ENCODE data around the gene OR6F1. TPM values are rescaled to one million over a fixed set of nuclear protein-coding genes. Genes with fewer than 3 reads are reported as not detected.

Gene OR6F1
- polyA plus RNA-seq, 2 of the 4 experiments (the other 2 are of a cell fraction): not detected

DNA sequence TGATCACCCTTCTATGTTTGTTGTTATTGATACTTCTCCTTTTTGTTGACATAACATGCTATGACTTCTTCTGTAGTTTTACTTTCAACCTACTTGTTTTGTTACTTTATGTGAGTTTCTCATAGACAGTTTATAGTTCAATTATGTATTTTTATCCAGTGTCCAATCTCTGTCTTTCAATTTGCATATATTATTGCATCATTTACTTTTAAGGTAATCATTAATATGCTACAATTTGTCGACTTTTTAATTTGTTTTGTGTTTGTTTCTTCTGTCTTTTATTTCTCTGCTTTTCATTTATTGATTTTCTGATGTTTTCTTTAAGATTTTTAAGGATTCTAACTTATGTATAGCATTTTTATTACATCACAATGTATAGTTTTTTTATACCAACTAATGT, 47.2 kb downstream of the OR6F1 start:
- TF ChIP-seq POLR2AphosphoS2 (conservative IDR thresholded peaks at IDR 0.05; ENCODE audit: low read length) (no peak), ZSCAN20 (CRISPR knock-in tag; IDR thresholded peaks at IDR 0.05) (no peak), MAFK (IDR thresholded peaks at IDR 0.05; ENCODE audit: partially characterized antibody) (no peak), RAD21 (conservative IDR thresholded peaks at IDR 0.05 in 1 of 2, IDR thresholded peaks at IDR 0.05 in 1 of 2) (no peak), EHF (CRISPR knock-in tag; IDR thresholded peaks at IDR 0.05) (no peak), KDM1A (IDR thresholded peaks at IDR 0.05; ENCODE audit: low read depth) (no peak), MYC (IDR thresholded peaks at IDR 0.05; ENCODE audit: borderline replicate concordance, low read length) (no peak), MAZ (IDR thresholded peaks at IDR 0.05; ENCODE audit: borderline replicate concordance, low read depth, low read length) (no peak), HOXA7 (CRISPR knock-in tag; IDR thresholded peaks at IDR 0.05) (no peak), SMC3 (IDR thresholded peaks at IDR 0.05) (no peak), HEYL (CRISPR knock-in tag; IDR thresholded peaks at IDR 0.05) (no peak), TFCP2L1 (CRISPR knock-in tag; IDR thresholded peaks at IDR 0.05) (no peak)
- TF ChIP-seq, protein P1, sequence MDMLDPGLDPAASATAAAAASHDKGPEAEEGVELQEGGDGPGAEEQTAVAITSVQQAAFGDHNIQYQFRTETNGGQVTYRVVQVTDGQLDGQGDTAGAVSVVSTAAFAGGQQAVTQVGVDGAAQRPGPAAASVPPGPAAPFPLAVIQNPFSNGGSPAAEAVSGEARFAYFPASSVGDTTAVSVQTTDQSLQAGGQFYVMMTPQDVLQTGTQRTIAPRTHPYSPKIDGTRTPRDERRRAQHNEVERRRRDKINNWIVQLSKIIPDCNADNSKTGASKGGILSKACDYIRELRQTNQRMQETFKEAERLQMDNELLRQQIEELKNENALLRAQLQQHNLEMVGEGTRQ (IDR thresholded peaks at IDR 0.05): no peak
- TF ChIP-seq, protein P2, sequence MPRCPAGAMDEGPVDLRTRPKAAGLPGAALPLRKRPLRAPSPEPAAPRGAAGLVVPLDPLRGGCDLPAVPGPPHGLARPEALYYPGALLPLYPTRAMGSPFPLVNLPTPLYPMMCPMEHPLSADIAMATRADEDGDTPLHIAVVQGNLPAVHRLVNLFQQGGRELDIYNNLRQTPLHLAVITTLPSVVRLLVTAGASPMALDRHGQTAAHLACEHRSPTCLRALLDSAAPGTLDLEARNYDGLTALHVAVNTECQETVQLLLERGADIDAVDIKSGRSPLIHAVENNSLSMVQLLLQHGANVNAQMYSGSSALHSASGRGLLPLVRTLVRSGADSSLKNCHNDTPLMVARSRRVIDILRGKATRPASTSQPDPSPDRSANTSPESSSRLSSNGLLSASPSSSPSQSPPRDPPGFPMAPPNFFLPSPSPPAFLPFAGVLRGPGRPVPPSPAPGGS (IDR thresholded peaks at IDR 0.05): no peak
- 0% methylated on average over 1 of the region's 1 CpG for WGBS (ENCODE audit: missing lambda C conversion rate)
- no peak for FAIRE-seq

More for the DNA sequence above, 47.2 kb downstream of the OR6F1 start:
- CTCF ChIA-PET: no interaction called here
- ATAC-seq (no peak), DNase-seq (ENCODE audit: low read depth in 1 of 2, low spot score in 1 of 2) (no peak)
- no peaks in the 10 kb centered on the region for H3K9me3 ChIP-seq
- no peak overlapping the region for H3K27ac ChIP-seq
- H3K4me1 ChIP-seq: no peaks in the 10 kb centered on the region
- H3K4me2 ChIP-seq: no peak overlapping the region
- no peak overlapping the region for H3K4me3 ChIP-seq
- POLR2A ChIA-PET: no interaction called here

Other genes starting within 250 kb of the OR6F1 start
- gene OR2C3, start 180.2 kb downstream of the OR6F1 start, polyA plus RNA-seq (2011; rRNA removed): not detected in 2 replicates
- not detected in 3 replicates for gene OR2C3, start 180.2 kb downstream of the OR6F1 start, polyA plus RNA-seq (2017; fragmentation: RNase III; extraction: RNeasy Plus Mini Kit Qiagen cat#74134 plus additional on column Dnase treatment)
- not detected in 2 replicates for gene GCSAML, start 167.5 kb downstream of the OR6F1 start, polyA plus RNA-seq (2011; rRNA removed)
- gene GCSAML, start 167.5 kb downstream of the OR6F1 start, polyA plus RNA-seq (2017; fragmentation: RNase III; extraction: RNeasy Plus Mini Kit Qiagen cat#74134 plus additional on column Dnase treatment): not detected in 3 replicates
- gene OR2G2, start 128.3 kb downstream of the OR6F1 start, polyA plus RNA-seq (2011; rRNA removed): not detected in 2 replicates
- gene OR2G2, start 128.3 kb downstream of the OR6F1 start, polyA plus RNA-seq (2017; fragmentation: RNase III; extraction: RNeasy Plus Mini Kit Qiagen cat#74134 plus additional on column Dnase treatment): not detected in 3 replicates
- gene OR2G3, start 111.1 kb downstream of the OR6F1 start, polyA plus RNA-seq (2011; rRNA removed): not detected in 2 replicates
- gene OR2G3, start 111.1 kb downstream of the OR6F1 start, polyA plus RNA-seq (2017; fragmentation: RNase III; extraction: RNeasy Plus Mini Kit Qiagen cat#74134 plus additional on column Dnase treatment): not detected in 3 replicates
- gene OR13G1, start 36.9 kb downstream of the OR6F1 start, polyA plus RNA-seq (2011; rRNA removed): not detected in 2 replicates
- gene OR13G1, start 36.9 kb downstream of the OR6F1 start, polyA plus RNA-seq (2017; fragmentation: RNase III; extraction: RNeasy Plus Mini Kit Qiagen cat#74134 plus additional on column Dnase treatment): not detected in 3 replicates
- gene OR14K1, start 22.0 kb upstream of the OR6F1 start, polyA plus RNA-seq (2011; rRNA removed): not detected in 2 replicates
- gene OR14K1, start 22.0 kb upstream of the OR6F1 start, polyA plus RNA-seq (2017; fragmentation: RNase III; extraction: RNeasy Plus Mini Kit Qiagen cat#74134 plus additional on column Dnase treatment): not detected in 3 replicates
- not detected in 2 replicates for gene OR14A2, start 31.5 kb upstream of the OR6F1 start, polyA plus RNA-seq (2011; rRNA removed)
- gene OR14A2, start 31.5 kb upstream of the OR6F1 start, polyA plus RNA-seq (2017; fragmentation: RNase III; extraction: RNeasy Plus Mini Kit Qiagen cat#74134 plus additional on column Dnase treatment): not detected in 3 replicates
- gene OR1C1, start 43.9 kb upstream of the OR6F1 start, polyA plus RNA-seq (2011; rRNA removed): not detected in 2 replicates
- gene OR1C1, start 43.9 kb upstream of the OR6F1 start, polyA plus RNA-seq (2017; fragmentation: RNase III; extraction: RNeasy Plus Mini Kit Qiagen cat#74134 plus additional on column Dnase treatment): not detected in 3 replicates
- not detected in 2 replicates for gene OR14A16, start 107.5 kb upstream of the OR6F1 start, polyA plus RNA-seq (2011; rRNA removed)
- not detected in 3 replicates for gene OR14A16, start 107.5 kb upstream of the OR6F1 start, polyA plus RNA-seq (2017; fragmentation: RNase III; extraction: RNeasy Plus Mini Kit Qiagen cat#74134 plus additional on column Dnase treatment)
- gene OR11L1, start 125.2 kb upstream of the OR6F1 start, polyA plus RNA-seq (2011; rRNA removed): not detected in 2 replicates
- gene OR11L1, start 125.2 kb upstream of the OR6F1 start, polyA plus RNA-seq (2017; fragmentation: RNase III; extraction: RNeasy Plus Mini Kit Qiagen cat#74134 plus additional on column Dnase treatment): not detected in 3 replicates
- not detected in 2 replicates for gene TRIM58, start 140.5 kb upstream of the OR6F1 start, polyA plus RNA-seq (2011; rRNA removed)
- not detected in 3 replicates for gene TRIM58, start 140.5 kb upstream of the OR6F1 start, polyA plus RNA-seq (2017; fragmentation: RNase III; extraction: RNeasy Plus Mini Kit Qiagen cat#74134 plus additional on column Dnase treatment)
- gene OR2W3, start 178.9 kb upstream of the OR6F1 start, polyA plus RNA-seq (2011; rRNA removed): not detected in 2 replicates
- not detected in 3 replicates for gene OR2W3, start 178.9 kb upstream of the OR6F1 start, polyA plus RNA-seq (2017; fragmentation: RNase III; extraction: RNeasy Plus Mini Kit Qiagen cat#74134 plus additional on column Dnase treatment)
- not detected in 2 replicates for gene OR2T8, start 203.6 kb upstream of the OR6F1 start, polyA plus RNA-seq (2011; rRNA removed)
- not detected in 3 replicates for gene OR2T8, start 203.6 kb upstream of the OR6F1 start, polyA plus RNA-seq (2017; fragmentation: RNase III; extraction: RNeasy Plus Mini Kit Qiagen cat#74134 plus additional on column Dnase treatment)
- gene OR2AJ1, start 208.2 kb upstream of the OR6F1 start, polyA plus RNA-seq (2011; rRNA removed): not detected in 2 replicates
- not detected in 3 replicates for gene OR2AJ1, start 208.2 kb upstream of the OR6F1 start, polyA plus RNA-seq (2017; fragmentation: RNase III; extraction: RNeasy Plus Mini Kit Qiagen cat#74134 plus additional on column Dnase treatment)
- gene OR2L8, start 232.2 kb upstream of the OR6F1 start, polyA plus RNA-seq (2011; rRNA removed): not detected in 2 replicates
- not detected in 3 replicates for gene OR2L8, start 232.2 kb upstream of the OR6F1 start, polyA plus RNA-seq (2017; fragmentation: RNase III; extraction: RNeasy Plus Mini Kit Qiagen cat#74134 plus additional on column Dnase treatment)
- gene OR2AK2, start 248.6 kb upstream of the OR6F1 start, polyA plus RNA-seq (2011; rRNA removed): not detected in 2 replicates
- gene OR2AK2, start 248.6 kb upstream of the OR6F1 start, polyA plus RNA-seq (2017; fragmentation: RNase III; extraction: RNeasy Plus Mini Kit Qiagen cat#74134 plus additional on column Dnase treatment): not detected in 3 replicates

Data from A549 (cell line).